ENCODE data around the gene ABTB2. TPM values are rescaled to one million over a fixed set of nuclear protein-coding genes. Genes with fewer than 3 reads are reported as not detected.

ABTB2 gene
- total RNA-seq, 1 donor from 2014 or later = 3.1 TPM

- DNase-seq (ENCODE audit: low spot score in 2 of 2, unreplicated experiment in 2 of 2) = no peak
- TF ChIP-seq CTCF (IDR thresholded peaks at IDR 0.05; ENCODE audit: unreplicated experiment) = no peak
Measured at GRCh38 chr11:34268906-34269430, 88.8 kb downstream of the ABTB2 start.

DNA sequence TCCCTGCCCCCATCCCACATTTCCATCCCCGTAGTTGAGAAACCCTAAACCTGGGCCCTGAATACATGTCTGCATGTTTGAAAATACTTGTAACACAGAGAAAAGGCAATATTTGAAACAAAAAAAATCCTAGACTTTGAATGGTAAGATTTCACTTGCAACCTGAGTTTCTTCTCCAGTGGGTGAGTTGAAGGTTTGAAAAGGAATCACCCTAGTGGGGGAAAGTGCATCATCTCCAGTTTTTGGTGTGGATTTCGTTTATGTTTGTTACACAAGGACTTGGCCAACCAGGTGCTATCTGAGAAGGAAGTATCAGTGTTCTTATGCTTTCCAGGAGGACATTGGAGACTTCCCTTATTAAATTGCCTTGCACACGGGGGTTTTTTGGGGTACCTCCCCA, 90.4 kb downstream of the ABTB2 start:
- H3K27ac Mint-ChIP-seq = peak overlapping the region; percentile 39
- H3K4me1 Mint-ChIP-seq = peaks cover 23% of the 10 kb centered on the region
- H3K4me3 Mint-ChIP-seq = no peak overlapping the region
- no peaks in the 10 kb centered on the region for H3K9me3 Mint-ChIP-seq
- no peak for DNase-seq (ENCODE audit: low spot score in 2 of 2, unreplicated experiment in 2 of 2)
- TF ChIP-seq CTCF (IDR thresholded peaks at IDR 0.05; ENCODE audit: unreplicated experiment) = no peak
- H3K27me3 Mint-ChIP-seq (ENCODE audit: low read depth) = no peaks in the 10 kb centered on the region
- H3K36me3 Mint-ChIP-seq = no peaks in the 10 kb centered on the region

More at GRCh38 chr11:34268906-34269430, 88.8 kb downstream of the ABTB2 start:
- peaks cover 13% of the 10 kb centered on the region for H3K4me1 Mint-ChIP-seq
- H3K36me3 Mint-ChIP-seq = no peaks in the 10 kb centered on the region
- H3K9me3 Mint-ChIP-seq = no peaks in the 10 kb centered on the region
- no peaks in the 10 kb centered on the region for H3K27me3 Mint-ChIP-seq (ENCODE audit: low read depth)
- no peak overlapping the region for H3K27ac Mint-ChIP-seq
- no peak overlapping the region for H3K4me3 Mint-ChIP-seq

DNA sequence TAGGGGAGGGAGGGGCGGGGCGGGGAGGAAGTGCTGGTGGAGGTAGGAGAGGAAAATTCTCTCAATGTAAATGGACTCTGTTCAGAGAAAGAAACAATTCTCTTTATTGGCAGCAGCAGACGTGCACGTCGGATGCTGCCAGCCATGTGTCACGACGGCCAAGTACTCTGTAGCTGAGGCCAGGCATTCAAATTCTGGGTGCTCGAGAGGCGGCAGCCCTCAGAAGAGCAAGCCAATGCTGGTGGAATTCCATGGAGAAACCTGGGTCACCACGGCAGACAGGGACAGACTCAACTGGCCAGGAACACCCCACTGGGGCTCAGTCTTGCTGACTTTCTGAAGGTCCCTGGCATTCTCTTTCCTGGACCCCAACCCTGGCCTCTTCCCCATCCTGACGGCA, 90.8 kb downstream of the ABTB2 start:
- peak overlapping the region; percentile 39 for H3K27ac Mint-ChIP-seq
- no peaks in the 10 kb centered on the region for H3K27me3 Mint-ChIP-seq (ENCODE audit: low read depth)
- TF ChIP-seq CTCF (IDR thresholded peaks at IDR 0.05; ENCODE audit: unreplicated experiment) = no peak
- peaks cover 27% of the 10 kb centered on the region for H3K4me1 Mint-ChIP-seq
- no peaks in the 10 kb centered on the region for H3K9me3 Mint-ChIP-seq
- DNase-seq (ENCODE audit: low spot score in 2 of 2, unreplicated experiment in 2 of 2) = no peak
- H3K4me3 Mint-ChIP-seq = no peak overlapping the region
- no peaks in the 10 kb centered on the region for H3K36me3 Mint-ChIP-seq

- no peak for DNase-seq (ENCODE audit: low spot score in 2 of 2, unreplicated experiment in 2 of 2)
- Mint-ChIP-seq H3K27ac (peak overlapping the region; percentile 92), H3K27me3 (ENCODE audit: low read depth) (no peaks in the 10 kb centered on the region), H3K9me3 (no peaks in the 10 kb centered on the region), H3K36me3 (no peaks in the 10 kb centered on the region), H3K4me3 (no peak overlapping the region), H3K4me1 (peaks cover 27% of the 10 kb centered on the region)
- TF ChIP-seq CTCF (IDR thresholded peaks at IDR 0.05; ENCODE audit: unreplicated experiment) = no peak
Measured at GRCh38 chr11:34266090-34266912, 91.5 kb downstream of the ABTB2 start.

DNA sequence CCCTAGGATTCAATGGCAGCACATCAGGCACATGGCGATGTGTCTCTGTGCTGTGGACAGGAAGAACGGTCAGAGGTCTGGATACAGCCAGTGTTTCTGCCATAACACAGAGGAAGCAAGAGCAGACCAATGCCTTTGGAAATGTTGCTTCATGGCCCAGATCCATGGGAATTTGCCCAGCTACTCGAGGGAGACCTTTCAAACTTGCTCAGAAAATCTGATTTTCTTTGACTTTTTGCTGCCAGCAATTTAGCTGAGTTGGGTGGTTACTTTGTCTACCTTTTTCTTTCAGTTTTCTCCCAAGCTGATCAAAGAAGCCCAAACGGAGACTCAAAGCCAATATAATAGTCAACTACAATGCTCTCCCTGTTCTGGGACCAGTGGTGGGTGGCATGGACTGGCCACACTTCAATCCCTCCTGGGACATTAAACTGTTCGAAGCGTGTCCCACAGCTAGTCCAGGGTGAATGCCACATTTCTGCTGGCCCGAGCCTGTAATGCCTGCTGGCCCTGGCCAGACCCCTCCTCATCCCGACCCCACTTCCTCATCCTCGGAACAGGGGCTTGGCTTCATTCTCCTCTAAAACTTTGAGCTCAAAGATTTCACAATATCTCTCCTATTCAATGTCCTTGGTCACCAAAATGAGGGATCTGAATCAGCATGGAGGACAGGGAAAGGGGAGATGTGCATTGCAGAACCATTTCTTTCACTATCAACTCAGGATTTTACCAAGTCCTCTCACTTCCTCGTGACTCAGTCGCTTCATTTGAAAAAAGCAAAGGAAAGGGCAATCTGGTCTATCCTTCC, 93.3 kb downstream of the ABTB2 start:
- H3K27me3 Mint-ChIP-seq (ENCODE audit: low read depth) = no peaks in the 10 kb centered on the region
- no peak for TF ChIP-seq CTCF (IDR thresholded peaks at IDR 0.05; ENCODE audit: unreplicated experiment)
- no peaks in the 10 kb centered on the region for H3K36me3 Mint-ChIP-seq
- no peak overlapping the region for H3K4me3 Mint-ChIP-seq
- no peak for DNase-seq (ENCODE audit: low spot score in 2 of 2, unreplicated experiment in 2 of 2)
- no peak overlapping the region for H3K27ac Mint-ChIP-seq
- no peaks in the 10 kb centered on the region for H3K9me3 Mint-ChIP-seq
- peaks cover 28% of the 10 kb centered on the region for H3K4me1 Mint-ChIP-seq
